ENCODE measurements around the gene GPR173.

DNA sequence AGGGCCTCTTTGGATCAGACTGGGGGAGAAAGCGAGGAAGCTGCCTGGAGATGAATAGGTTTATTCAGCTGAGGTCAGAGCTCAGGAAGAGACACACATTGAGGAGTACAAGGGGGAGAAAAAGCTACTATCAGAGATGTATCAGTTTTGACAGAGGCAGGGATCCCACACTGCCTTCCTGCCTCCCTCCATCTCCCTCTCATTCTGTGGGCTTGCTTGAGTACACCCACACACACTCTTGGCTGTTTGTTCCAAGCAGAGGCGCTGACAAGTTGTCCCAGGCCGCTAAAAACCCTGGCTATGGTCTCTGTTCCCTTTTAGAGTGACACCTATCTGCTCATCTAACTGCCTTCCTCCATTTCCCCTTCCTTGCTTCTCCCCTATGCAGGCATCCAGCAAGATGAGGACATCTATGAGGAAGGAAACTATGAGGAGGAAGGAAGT is 38.8 kb downstream of the GPR173 start:
- TF ChIP-seq, protein P1, sequence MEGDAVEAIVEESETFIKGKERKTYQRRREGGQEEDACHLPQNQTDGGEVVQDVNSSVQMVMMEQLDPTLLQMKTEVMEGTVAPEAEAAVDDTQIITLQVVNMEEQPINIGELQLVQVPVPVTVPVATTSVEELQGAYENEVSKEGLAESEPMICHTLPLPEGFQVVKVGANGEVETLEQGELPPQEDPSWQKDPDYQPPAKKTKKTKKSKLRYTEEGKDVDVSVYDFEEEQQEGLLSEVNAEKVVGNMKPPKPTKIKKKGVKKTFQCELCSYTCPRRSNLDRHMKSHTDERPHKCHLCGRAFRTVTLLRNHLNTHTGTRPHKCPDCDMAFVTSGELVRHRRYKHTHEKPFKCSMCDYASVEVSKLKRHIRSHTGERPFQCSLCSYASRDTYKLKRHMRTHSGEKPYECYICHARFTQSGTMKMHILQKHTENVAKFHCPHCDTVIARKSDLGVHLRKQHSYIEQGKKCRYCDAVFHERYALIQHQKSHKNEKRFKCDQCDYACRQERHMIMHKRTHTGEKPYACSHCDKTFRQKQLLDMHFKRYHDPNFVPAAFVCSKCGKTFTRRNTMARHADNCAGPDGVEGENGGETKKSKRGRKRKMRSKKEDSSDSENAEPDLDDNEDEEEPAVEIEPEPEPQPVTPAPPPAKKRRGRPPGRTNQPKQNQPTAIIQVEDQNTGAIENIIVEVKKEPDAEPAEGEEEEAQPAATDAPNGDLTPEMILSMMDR (conservative IDR thresholded peaks at IDR 0.05; ENCODE audit: low read depth in 2 of 2) = no peak
- no peak for TF ChIP-seq EZH2phosphoT487 (IDR thresholded peaks at IDR 0.05; ENCODE audit: unreplicated experiment)
- TF ChIP-seq POLR2AphosphoS5 (IDR thresholded peaks at IDR 0.05; ENCODE audit: low read depth) = no peak
- TF ChIP-seq EZH2 (IDR thresholded peaks at IDR 0.05; ENCODE audit: low read depth, unreplicated experiment) = no peak
- TF ChIP-seq, protein P2, sequence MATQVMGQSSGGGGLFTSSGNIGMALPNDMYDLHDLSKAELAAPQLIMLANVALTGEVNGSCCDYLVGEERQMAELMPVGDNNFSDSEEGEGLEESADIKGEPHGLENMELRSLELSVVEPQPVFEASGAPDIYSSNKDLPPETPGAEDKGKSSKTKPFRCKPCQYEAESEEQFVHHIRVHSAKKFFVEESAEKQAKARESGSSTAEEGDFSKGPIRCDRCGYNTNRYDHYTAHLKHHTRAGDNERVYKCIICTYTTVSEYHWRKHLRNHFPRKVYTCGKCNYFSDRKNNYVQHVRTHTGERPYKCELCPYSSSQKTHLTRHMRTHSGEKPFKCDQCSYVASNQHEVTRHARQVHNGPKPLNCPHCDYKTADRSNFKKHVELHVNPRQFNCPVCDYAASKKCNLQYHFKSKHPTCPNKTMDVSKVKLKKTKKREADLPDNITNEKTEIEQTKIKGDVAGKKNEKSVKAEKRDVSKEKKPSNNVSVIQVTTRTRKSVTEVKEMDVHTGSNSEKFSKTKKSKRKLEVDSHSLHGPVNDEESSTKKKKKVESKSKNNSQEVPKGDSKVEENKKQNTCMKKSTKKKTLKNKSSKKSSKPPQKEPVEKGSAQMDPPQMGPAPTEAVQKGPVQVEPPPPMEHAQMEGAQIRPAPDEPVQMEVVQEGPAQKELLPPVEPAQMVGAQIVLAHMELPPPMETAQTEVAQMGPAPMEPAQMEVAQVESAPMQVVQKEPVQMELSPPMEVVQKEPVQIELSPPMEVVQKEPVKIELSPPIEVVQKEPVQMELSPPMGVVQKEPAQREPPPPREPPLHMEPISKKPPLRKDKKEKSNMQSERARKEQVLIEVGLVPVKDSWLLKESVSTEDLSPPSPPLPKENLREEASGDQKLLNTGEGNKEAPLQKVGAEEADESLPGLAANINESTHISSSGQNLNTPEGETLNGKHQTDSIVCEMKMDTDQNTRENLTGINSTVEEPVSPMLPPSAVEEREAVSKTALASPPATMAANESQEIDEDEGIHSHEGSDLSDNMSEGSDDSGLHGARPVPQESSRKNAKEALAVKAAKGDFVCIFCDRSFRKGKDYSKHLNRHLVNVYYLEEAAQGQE (IDR thresholded peaks at IDR 0.05; ENCODE audit: unreplicated experiment) = no peak
- TF ChIP-seq ZNF331 (CRISPR knock-in tag; IDR thresholded peaks at IDR 0.05; ENCODE audit: low read depth) = no peak
- no peak for TF ChIP-seq STAT1 (IDR thresholded peaks at IDR 0.05; ENCODE audit: unreplicated experiment)
